ENCODE results near the gene TTC22. TPM values are rescaled to one million over a fixed set of nuclear protein-coding genes. Genes with fewer than 3 reads are reported as not detected.

The TTC22 gene
- total and polyA plus RNA-seq, 7 experiments from 2014 or later, result 2.0 to 16.6 (median 7.3) TPM

DNA sequence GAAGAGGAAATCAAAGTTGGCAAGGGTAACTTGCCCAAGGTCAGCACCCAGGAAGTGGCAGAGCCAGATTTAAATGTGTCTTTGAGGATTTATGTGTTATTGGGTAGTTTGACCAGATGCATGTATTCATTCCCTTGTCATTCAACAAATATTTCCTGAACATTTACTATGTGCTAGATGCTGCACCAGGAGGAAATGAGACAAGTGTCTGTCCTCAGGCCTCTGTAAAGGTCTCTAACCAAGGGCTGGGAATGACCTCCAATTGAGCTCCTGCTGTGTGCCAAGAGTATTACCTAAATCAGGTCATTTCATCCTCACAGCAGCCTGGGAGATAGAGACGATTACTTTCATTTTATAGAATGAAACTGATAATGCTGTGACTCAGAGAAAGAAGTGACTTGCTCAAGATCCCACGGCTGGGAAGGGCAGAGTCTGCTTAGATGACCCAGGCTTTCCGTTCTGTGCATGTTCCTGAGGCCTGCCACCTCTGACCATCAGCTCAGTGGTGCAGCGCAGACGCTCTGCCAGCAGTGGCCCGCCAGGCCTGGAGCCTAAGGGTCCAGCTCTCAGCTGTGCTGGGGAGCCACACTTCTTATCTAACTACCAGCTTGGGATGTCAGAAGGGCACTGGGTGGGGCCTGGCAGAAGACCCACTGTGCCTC, 3.5 kb upstream of the TTC22 start:
- ATAC-seq (no peak), DNase-seq (no peak)
- ChIA-PET POLR2A (no interaction called here), CTCF (interaction anchor here (0.5 to 1.1 kb wide), 3 partner anchors 9 to 293 kb away, joined by 3 to 11 read pairs (median 3); no protein-coding TSS in a partner anchor)
- H3K4me3 Mint-ChIP-seq, result peak overlapping the region in 1 of 10 donors; percentile 20
- peaks cover 0 to 1% (median 0%) of the 10 kb centered on the region in 11 donors for H3K9me3 Mint-ChIP-seq
- Histone ChIP-seq H3K4me1 (ENCODE audit: control insufficient read depth in 2 of 2, insufficient read depth in 2 of 2, low read length in 2 of 2) (peaks cover 23 to 38% of the 10 kb centered on the region in 2 donors), H3K27me3 (ENCODE audit: control insufficient read depth in 2 of 2, insufficient read depth in 2 of 2, low read length in 2 of 2) (no peaks in the 10 kb centered on the region), H3K4me3 (ENCODE audit: low read length) (no peak overlapping the region), H3K9me3 (ENCODE audit: control insufficient read depth in 2 of 3, low read length in 3 of 3) (no peaks in the 10 kb centered on the region), H3K27ac (ENCODE audit: low read depth, low read length) (no peak overlapping the region), H3K36me3 (ENCODE audit: control insufficient read depth in 2 of 3, insufficient read depth in 3 of 3, low read length in 3 of 3) (peaks cover 0 to 7% (median 0%) of the 10 kb centered on the region in 3 experiments)
- H3K27ac Mint-ChIP-seq, result peak overlapping the region in 3 of 9 donors; percentile 25 to 54 (median 28)
- no peaks in the 10 kb centered on the region for H3K27me3 Mint-ChIP-seq
- intact Hi-C loops (cut with micrococcal nuclease), result loop anchor here (5.0 to 10.0 kb wide), 4 partner anchors 83 to 967 kb away; partner anchors contain the start of genes DHCR24 (in 1 of the 2), IFT25 (in 1 of the 2), LRRC42 (in 1 of the 2) and NDC1 (in 1 of the 2)
- no peaks in the 10 kb centered on the region for H3K36me3 Mint-ChIP-seq
- H3K4me1 Mint-ChIP-seq, result peaks cover 7 to 60% (median 30%) of the 10 kb centered on the region in 7 donors

- ATAC-seq (no peak), DNase-seq (no peak)
- no peak overlapping the region for H3K27ac ChIP-seq (ENCODE audit: low read depth, low read length)
- no peak overlapping the region for H3K4me3 ChIP-seq (ENCODE audit: low read length)
- peaks cover 0 to 7% (median 0%) of the 10 kb centered on the region in 3 experiments for H3K36me3 ChIP-seq (ENCODE audit: control insufficient read depth in 2 of 3, insufficient read depth in 3 of 3, low read length in 3 of 3)
- no peaks in the 10 kb centered on the region for H3K27me3 Mint-ChIP-seq
- peaks cover 0 to 1% (median 0%) of the 10 kb centered on the region in 11 donors for H3K9me3 Mint-ChIP-seq
- intact Hi-C loops (cut with micrococcal nuclease), result loop anchor here (5.0 to 10.0 kb wide), 4 partner anchors 83 to 967 kb away; partner anchors contain the start of genes DHCR24 (in 1 of the 2), IFT25 (in 1 of the 2), LRRC42 (in 1 of the 2) and NDC1 (in 1 of the 2)
- peak overlapping the region in 2 of 10 donors; percentile 20 to 26 for H3K4me3 Mint-ChIP-seq
- no peaks in the 10 kb centered on the region for H3K27me3 ChIP-seq (ENCODE audit: control insufficient read depth in 2 of 2, insufficient read depth in 2 of 2, low read length in 2 of 2)
- H3K9me3 ChIP-seq (ENCODE audit: control insufficient read depth in 2 of 3, low read length in 3 of 3), result no peaks in the 10 kb centered on the region
- no peaks in the 10 kb centered on the region for H3K36me3 Mint-ChIP-seq
- peaks cover 14 to 67% (median 36%) of the 10 kb centered on the region in 7 donors for H3K4me1 Mint-ChIP-seq
- peaks cover 30 to 44% of the 10 kb centered on the region in 2 donors for H3K4me1 ChIP-seq (ENCODE audit: control insufficient read depth in 2 of 2, insufficient read depth in 2 of 2, low read length in 2 of 2)
- peak overlapping the region in 3 of 9 donors; percentile 17 to 54 (median 48) for H3K27ac Mint-ChIP-seq
- ChIA-PET POLR2A (no interaction called here), CTCF (interaction anchor here (0.5 to 1.1 kb wide), 2 partner anchors 8 to 292 kb away, joined by 3 to 11 read pairs; no protein-coding TSS in a partner anchor)
These were observed 2.8 kb upstream of the TTC22 start for GRCh38 chr1:54803761-54804470.

GRCh38 chr1:54800041-54800898, 853 bp downstream of the TTC22 start:
- Mint-ChIP-seq H3K27ac (peak overlapping the region; percentile 77 to 91 (median 84)), H3K4me1 (peaks cover 39 to 82% (median 61%) of the 10 kb centered on the region in 7 donors), H3K27me3 (no peaks in the 10 kb centered on the region), H3K4me3 (peak overlapping the region; percentile 90 to 99 (median 96)), H3K9me3 (peaks cover 0 to 1% (median 0%) of the 10 kb centered on the region in 11 donors), H3K36me3 (peaks cover 0 to 8% (median 0%) of the 10 kb centered on the region in 5 donors)
- Histone ChIP-seq H3K27me3 (ENCODE audit: control insufficient read depth in 2 of 2, insufficient read depth in 2 of 2, low read length in 2 of 2) (no peaks in the 10 kb centered on the region), H3K27ac (ENCODE audit: low read depth, low read length) (peak overlapping the region; percentile 74), H3K36me3 (ENCODE audit: control insufficient read depth in 2 of 3, insufficient read depth in 3 of 3, low read length in 3 of 3) (peaks cover 0 to 10% (median 0%) of the 10 kb centered on the region in 3 experiments), H3K9me3 (ENCODE audit: control insufficient read depth in 2 of 3, low read length in 3 of 3) (no peaks in the 10 kb centered on the region), H3K4me1 (ENCODE audit: control insufficient read depth in 2 of 2, insufficient read depth in 2 of 2, low read length in 2 of 2) (peaks cover 38 to 44% of the 10 kb centered on the region in 2 donors), H3K4me3 (ENCODE audit: low read length) (peak overlapping the region; percentile 94)
- intact Hi-C loops (cut with micrococcal nuclease), result loop anchor here (2.0 to 10.0 kb wide), 8 partner anchors 85 to 963 kb away; partner anchors contain the start of genes SSBP3 (in 2 of the 2), DHCR24 (in 1 of the 2), IFT25 (in 1 of the 2) and LRRC42 (in 1 of the 2)
- ChIA-PET POLR2A (interaction anchor here (0.7 to 2.4 kb wide), 10 partner anchors 8 to 854 kb away, joined by 3 to 17 read pairs (median 3); partner anchors contain the start of genes DHCR24, IFT25, LRRC42 and PARS2), CTCF (interaction anchor here (0.7 to 2.8 kb wide), 11 partner anchors 9 to 598 kb away, joined by 3 to 10 read pairs (median 4); partner anchors contain the start of gene PARS2)
- DNase-seq, result no peak
- ATAC-seq, result no peak

DNA sequence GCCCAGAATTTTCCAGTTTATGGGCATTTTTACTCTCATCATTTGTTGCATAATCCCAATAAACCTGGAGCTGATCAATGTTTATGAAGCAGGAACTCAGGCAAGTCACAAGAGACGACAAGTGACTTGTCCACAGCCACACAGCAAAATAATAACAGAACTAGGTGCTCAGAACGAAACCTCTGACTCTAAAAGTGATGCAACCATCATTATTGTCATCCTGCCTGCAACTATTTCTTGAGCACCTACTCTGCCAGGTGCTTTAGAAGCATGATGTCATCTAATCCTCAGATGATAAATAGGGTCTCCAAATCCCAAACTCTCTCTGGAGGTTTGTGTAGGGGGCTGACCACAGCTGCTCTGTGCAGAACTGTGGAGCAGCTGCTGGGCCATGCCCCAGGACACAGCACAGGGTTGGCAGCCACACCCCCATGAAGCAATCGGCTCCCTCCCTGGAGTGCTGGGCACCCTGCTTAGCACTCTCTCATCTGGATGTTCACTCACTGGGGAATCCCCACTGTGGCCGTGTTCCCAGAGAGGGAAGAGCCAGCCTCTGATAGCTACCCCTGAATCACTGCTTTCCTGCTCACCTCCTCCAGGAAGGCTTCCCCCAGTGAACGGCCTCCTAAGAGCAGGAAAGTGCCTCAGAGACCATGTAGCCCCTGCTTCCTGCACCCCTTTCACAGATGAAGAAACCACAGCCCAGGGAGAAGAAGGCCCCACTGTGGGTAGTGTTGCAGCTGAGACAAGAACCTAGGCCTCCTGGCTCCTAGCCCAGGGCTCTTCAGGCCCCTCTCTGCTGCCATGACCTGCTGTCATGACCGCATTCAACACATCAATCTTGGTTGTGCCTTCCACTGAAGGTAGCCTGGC, 2.1 kb downstream of the TTC22 start:
- DNase-seq (peak in 1 of 9 donors; percentile 42), ATAC-seq (peak; percentile 31)
- intact Hi-C loops (cut with micrococcal nuclease), result no loop called here
- Histone ChIP-seq H3K9me3 (ENCODE audit: control insufficient read depth in 2 of 3, low read length in 3 of 3) (no peaks in the 10 kb centered on the region), H3K4me3 (ENCODE audit: low read length) (peak overlapping the region; percentile 94), H3K36me3 (ENCODE audit: control insufficient read depth in 2 of 3, insufficient read depth in 3 of 3, low read length in 3 of 3) (peaks cover 0 to 10% (median 0%) of the 10 kb centered on the region in 3 experiments), H3K27ac (ENCODE audit: low read depth, low read length) (peak overlapping the region; percentile 74), H3K4me1 (ENCODE audit: control insufficient read depth in 2 of 2, insufficient read depth in 2 of 2, low read length in 2 of 2) (peaks cover 31 to 37% of the 10 kb centered on the region in 2 donors), H3K27me3 (ENCODE audit: control insufficient read depth in 2 of 2, insufficient read depth in 2 of 2, low read length in 2 of 2) (no peaks in the 10 kb centered on the region)
- H3K9me3 Mint-ChIP-seq, result peaks cover 0 to 1% (median 0%) of the 10 kb centered on the region in 11 donors
- CTCF ChIA-PET, result no interaction called here
- peak overlapping the region; percentile 56 to 91 (median 84) for H3K27ac Mint-ChIP-seq
- peaks cover 41 to 75% (median 56%) of the 10 kb centered on the region in 7 donors for H3K4me1 Mint-ChIP-seq
- H3K4me3 Mint-ChIP-seq, result peak overlapping the region; percentile 84 to 99 (median 90)
- POLR2A ChIA-PET, result interaction anchor here (0.7 to 0.9 kb wide), 2 partner anchors 35 to 153 kb away, joined by 3 read pairs; partner anchors contain the start of gene PARS2
- H3K27me3 Mint-ChIP-seq, result no peaks in the 10 kb centered on the region
- H3K36me3 Mint-ChIP-seq, result peaks cover 0 to 13% (median 0%) of the 10 kb centered on the region in 5 donors

GRCh38 chr1:54798206-54798605, 2.9 kb downstream of the TTC22 start:
- no peak for ATAC-seq
- H3K27me3 Mint-ChIP-seq, result no peaks in the 10 kb centered on the region
- peaks cover 0 to 1% (median 0%) of the 10 kb centered on the region in 11 donors for H3K9me3 Mint-ChIP-seq
- Histone ChIP-seq H3K4me3 (ENCODE audit: low read length) (no peak overlapping the region), H3K4me1 (ENCODE audit: control insufficient read depth in 2 of 2, insufficient read depth in 2 of 2, low read length in 2 of 2) (peaks cover 31 to 35% of the 10 kb centered on the region in 2 donors), H3K36me3 (ENCODE audit: control insufficient read depth in 2 of 3, insufficient read depth in 3 of 3, low read length in 3 of 3) (peaks cover 0 to 12% (median under 1%) of the 10 kb centered on the region in 3 experiments), H3K27ac (ENCODE audit: low read depth, low read length) (no peak overlapping the region), H3K9me3 (ENCODE audit: control insufficient read depth in 2 of 3, low read length in 3 of 3) (no peaks in the 10 kb centered on the region), H3K27me3 (ENCODE audit: control insufficient read depth in 2 of 2, insufficient read depth in 2 of 2, low read length in 2 of 2) (no peaks in the 10 kb centered on the region)
- CTCF ChIA-PET, result no interaction called here
- no peak for DNase-seq
- intact Hi-C loops (cut with micrococcal nuclease), result no loop called here
- H3K4me1 Mint-ChIP-seq, result peaks cover 38 to 72% (median 56%) of the 10 kb centered on the region in 7 donors
- peaks cover 0 to 19% (median 0%) of the 10 kb centered on the region in 5 donors for H3K36me3 Mint-ChIP-seq
- H3K4me3 Mint-ChIP-seq, result peak overlapping the region in 4 of 10 donors; percentile 63 to 96 (median 92)
- POLR2A ChIA-PET, result interaction anchor here (0.7 kb wide), 1 partner anchor 152 kb away, joined by 3 read pairs; no protein-coding TSS in a partner anchor
- peak overlapping the region in 6 of 9 donors; percentile 17 to 91 (median 62) for H3K27ac Mint-ChIP-seq
